ENCODE data around the gene ALDOC. TPM values are rescaled to one million over a fixed set of nuclear protein-coding genes. Genes with fewer than 3 reads are reported as not detected.

The ALDOC gene
- total and polyA plus RNA-seq, 3 experiments from 2014 or later = 12.8 to 58.2 (median 13.6) TPM

DNA sequence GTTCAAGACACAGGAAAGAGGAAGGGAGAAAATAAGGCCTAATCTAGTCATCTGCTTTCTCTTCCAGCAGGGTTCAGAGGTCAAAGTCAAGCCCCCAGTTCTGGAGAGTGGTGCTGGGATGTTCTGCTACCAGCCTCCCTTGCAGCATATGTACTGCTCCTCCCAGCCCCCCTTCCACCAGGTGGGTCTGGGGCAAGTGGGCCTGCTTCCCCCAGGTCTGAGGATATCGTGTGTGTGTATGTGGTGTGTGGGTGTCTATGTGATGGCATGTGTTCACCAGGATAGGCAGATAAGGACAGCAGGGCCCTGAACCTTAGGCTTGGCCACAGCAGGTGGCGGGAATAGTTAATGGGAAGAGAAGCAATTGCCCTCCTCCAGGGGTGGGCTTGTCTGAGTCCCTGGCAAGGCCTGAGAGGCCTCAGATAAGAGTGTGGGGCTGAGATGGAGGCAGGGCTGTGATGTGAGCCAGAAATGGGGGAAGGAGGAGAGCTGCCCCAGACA, 49.5 kb downstream of the ALDOC start:
- no peak overlapping the region for H3K27ac ChIP-seq (ENCODE audit: low read depth, low read length)
- peaks cover 0 to 1% (median 0%) of the 10 kb centered on the region in 3 donors for H3K4me1 Mint-ChIP-seq
- no peaks in the 10 kb centered on the region for H3K27me3 ChIP-seq (ENCODE audit: insufficient read depth, low read length, poor library complexity, severe bottlenecking)
- H3K4me1 ChIP-seq (ENCODE audit: insufficient read depth, low read length) = no peaks in the 10 kb centered on the region
- H3K4me3 ChIP-seq (ENCODE audit: low read length) = no peak overlapping the region
- CTCF ChIA-PET = interaction anchor here (1.6 kb wide), 1 partner anchor 20 kb away, joined by 5 read pairs; no protein-coding TSS in a partner anchor
- no peaks in the 10 kb centered on the region for H3K36me3 ChIP-seq (ENCODE audit: insufficient read depth, low read length)
- no peaks in the 10 kb centered on the region for H3K36me3 Mint-ChIP-seq
- POLR2A ChIA-PET = no interaction called here
- no peak for DNase-seq
- no peaks in the 10 kb centered on the region for H3K9me3 Mint-ChIP-seq
- peaks cover 0 to 6% of the 10 kb centered on the region in 2 donors for H3K27me3 Mint-ChIP-seq
- H3K9me3 ChIP-seq (ENCODE audit: low read length) = no peaks in the 10 kb centered on the region
- peak overlapping the region in 1 of 7 donors; percentile 46 for H3K4me3 Mint-ChIP-seq
- peak overlapping the region in 2 of 8 donors; percentile 37 to 69 for H3K27ac Mint-ChIP-seq

DNA sequence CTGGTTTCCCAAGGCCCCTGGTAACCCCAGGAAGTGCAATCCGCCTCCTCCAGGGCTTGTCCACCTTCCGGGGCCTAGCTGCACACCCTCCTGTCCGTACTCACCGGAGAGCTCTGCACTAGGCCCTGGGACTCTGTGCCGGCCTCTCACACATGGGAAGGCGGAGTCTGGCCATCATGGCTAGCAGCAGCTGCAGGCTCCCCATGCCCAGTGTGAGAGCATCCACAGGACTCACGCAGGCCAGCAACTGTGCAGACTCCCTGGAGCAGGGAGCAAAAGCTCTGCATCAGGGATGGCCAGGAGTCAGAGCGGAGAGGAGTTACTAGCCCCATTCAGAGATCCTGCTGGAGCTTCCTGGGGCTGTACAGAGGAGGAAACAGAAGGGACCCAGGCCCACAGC, 50.3 kb downstream of the ALDOC start:
- POLR2A ChIA-PET = no interaction called here
- Mint-ChIP-seq H3K4me1 (peaks cover 0 to 1% (median 0%) of the 10 kb centered on the region in 3 donors), H3K36me3 (no peaks in the 10 kb centered on the region), H3K27ac (no peak overlapping the region), H3K4me3 (no peak overlapping the region), H3K9me3 (no peaks in the 10 kb centered on the region), H3K27me3 (peaks cover 0 to 3% of the 10 kb centered on the region in 2 donors)
- no peaks in the 10 kb centered on the region for H3K4me1 ChIP-seq (ENCODE audit: insufficient read depth, low read length)
- H3K9me3 ChIP-seq (ENCODE audit: low read length) = no peaks in the 10 kb centered on the region
- CTCF ChIA-PET = interaction anchor here (0.6 kb wide), 1 partner anchor 287 kb away, joined by 3 read pairs; no protein-coding TSS in a partner anchor
- no peak overlapping the region for H3K27ac ChIP-seq (ENCODE audit: low read depth, low read length)
- no peak for DNase-seq
- no peaks in the 10 kb centered on the region for H3K36me3 ChIP-seq (ENCODE audit: insufficient read depth, low read length)
- H3K27me3 ChIP-seq (ENCODE audit: insufficient read depth, low read length, poor library complexity, severe bottlenecking) = no peaks in the 10 kb centered on the region
- H3K4me3 ChIP-seq (ENCODE audit: low read length) = no peak overlapping the region

DNA sequence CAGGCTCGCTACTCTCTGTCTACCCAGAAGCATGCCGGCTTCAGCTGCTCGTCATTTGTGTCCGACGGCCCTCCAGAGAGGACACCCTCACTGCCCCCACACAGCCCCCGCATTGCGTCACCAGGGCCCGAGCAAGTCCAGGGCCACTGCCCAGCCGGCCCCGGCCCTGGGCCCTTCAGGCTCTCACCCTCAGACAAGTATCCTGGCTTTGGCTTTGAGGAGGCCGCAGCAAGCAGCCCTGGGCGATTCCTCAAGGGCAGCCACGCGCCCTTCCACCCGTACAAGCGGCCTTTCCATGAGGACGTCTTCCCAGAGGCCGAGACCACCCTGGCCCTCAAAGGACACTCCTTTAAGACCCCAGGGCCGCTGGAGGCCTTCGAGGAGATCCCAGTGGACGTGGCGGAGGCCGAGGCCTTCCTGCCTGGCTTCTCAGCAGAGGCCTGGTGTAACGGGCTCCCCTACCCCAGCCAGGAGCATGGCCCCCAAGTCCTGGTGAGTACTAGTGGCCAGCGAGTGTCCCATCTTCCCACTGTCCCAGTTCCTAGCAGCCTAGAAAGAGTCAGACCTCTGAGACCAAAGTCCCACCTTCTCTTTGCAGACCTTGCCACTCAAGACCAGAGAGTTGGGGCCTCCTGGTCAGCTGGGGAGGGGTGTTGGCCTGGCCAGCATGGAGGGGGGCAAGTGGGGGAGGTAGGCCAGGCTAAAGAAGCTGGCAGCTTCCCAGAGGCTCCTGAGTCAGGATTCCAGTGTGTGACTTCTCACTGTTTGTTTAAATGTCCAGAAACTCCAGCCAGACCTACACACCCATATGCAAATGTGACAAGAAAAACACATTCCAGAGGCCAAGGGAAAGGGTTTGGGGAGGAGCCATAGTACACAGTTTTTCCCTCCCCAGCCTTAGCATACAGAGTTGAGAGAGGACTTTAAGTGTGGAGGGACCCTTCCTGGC, 51.9 kb downstream of the ALDOC start:
- no peaks in the 10 kb centered on the region for H3K36me3 ChIP-seq (ENCODE audit: insufficient read depth, low read length)
- no peaks in the 10 kb centered on the region for H3K4me1 ChIP-seq (ENCODE audit: insufficient read depth, low read length)
- Mint-ChIP-seq H3K4me3 (no peak overlapping the region), H3K27me3 (no peaks in the 10 kb centered on the region), H3K9me3 (no peaks in the 10 kb centered on the region), H3K36me3 (no peaks in the 10 kb centered on the region), H3K4me1 (peaks cover 0 to 1% (median 0%) of the 10 kb centered on the region in 3 donors), H3K27ac (no peak overlapping the region)
- H3K9me3 ChIP-seq (ENCODE audit: low read length) = no peaks in the 10 kb centered on the region
- CTCF ChIA-PET = no interaction called here
- POLR2A ChIA-PET = no interaction called here
- no peaks in the 10 kb centered on the region for H3K27me3 ChIP-seq (ENCODE audit: insufficient read depth, low read length, poor library complexity, severe bottlenecking)
- DNase-seq = peak in 1 of 5 donors; percentile 39
- H3K4me3 ChIP-seq (ENCODE audit: low read length) = no peak overlapping the region
- H3K27ac ChIP-seq (ENCODE audit: low read depth, low read length) = no peak overlapping the region

DNA sequence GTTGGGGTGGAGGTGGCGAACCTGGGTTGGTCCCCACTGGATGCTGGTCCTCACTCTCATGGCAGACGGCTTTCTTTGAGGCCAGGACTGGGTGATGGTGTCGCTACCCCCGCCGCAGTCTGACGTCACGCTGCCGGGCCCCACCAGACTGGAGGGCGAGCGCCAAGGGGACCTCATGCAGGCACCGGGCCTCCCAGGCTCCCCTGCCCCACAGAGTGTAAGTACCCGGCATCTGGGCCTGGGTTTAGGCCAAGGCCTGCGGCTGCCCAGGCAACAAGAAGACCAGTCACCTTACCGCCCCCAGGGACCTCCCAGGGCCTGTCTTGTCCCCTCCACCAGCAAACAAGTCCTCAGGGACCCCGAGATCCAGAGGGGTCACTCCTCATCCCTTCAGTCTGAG, 52.8 kb downstream of the ALDOC start:
- CTCF ChIA-PET = no interaction called here
- no peak overlapping the region for H3K4me3 Mint-ChIP-seq
- H3K4me1 ChIP-seq (ENCODE audit: insufficient read depth, low read length) = no peaks in the 10 kb centered on the region
- no peaks in the 10 kb centered on the region for H3K27me3 ChIP-seq (ENCODE audit: insufficient read depth, low read length, poor library complexity, severe bottlenecking)
- no peaks in the 10 kb centered on the region for H3K9me3 ChIP-seq (ENCODE audit: low read length)
- POLR2A ChIA-PET = no interaction called here
- H3K4me3 ChIP-seq (ENCODE audit: low read length) = no peak overlapping the region
- H3K36me3 Mint-ChIP-seq = no peaks in the 10 kb centered on the region
- H3K36me3 ChIP-seq (ENCODE audit: insufficient read depth, low read length) = no peaks in the 10 kb centered on the region
- no peaks in the 10 kb centered on the region for H3K9me3 Mint-ChIP-seq
- no peak overlapping the region for H3K27ac ChIP-seq (ENCODE audit: low read depth, low read length)
- no peak for DNase-seq
- H3K4me1 Mint-ChIP-seq = peaks cover 0 to 1% (median 0%) of the 10 kb centered on the region in 3 donors
- H3K27ac Mint-ChIP-seq = peak overlapping the region in 1 of 8 donors; percentile 86
- H3K27me3 Mint-ChIP-seq = peaks cover 0 to 5% of the 10 kb centered on the region in 2 donors

DNA sequence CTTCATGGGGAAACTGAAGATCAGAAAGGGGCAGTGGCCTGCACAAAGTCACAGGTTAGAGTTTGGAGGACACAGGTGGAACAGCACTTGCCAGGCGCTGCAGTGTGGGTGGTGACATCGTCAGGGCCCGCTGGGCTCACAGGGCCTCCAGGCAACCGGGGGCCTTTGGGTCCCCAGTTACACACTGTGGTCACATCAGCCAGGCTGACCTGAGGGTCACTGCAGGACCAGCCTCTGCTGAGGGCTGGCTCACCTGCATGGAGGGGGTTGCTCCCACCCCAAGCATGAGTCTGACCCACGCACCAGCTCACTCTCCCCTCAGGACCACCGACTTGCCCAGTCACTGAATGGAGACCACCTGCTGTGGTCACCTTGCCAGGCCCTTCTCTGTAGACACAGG, 53.5 kb downstream of the ALDOC start:
- no peak overlapping the region for H3K27ac Mint-ChIP-seq
- no peaks in the 10 kb centered on the region for H3K9me3 Mint-ChIP-seq
- no peak for DNase-seq
- no peak overlapping the region for H3K27ac ChIP-seq (ENCODE audit: low read depth, low read length)
- no peaks in the 10 kb centered on the region for H3K9me3 ChIP-seq (ENCODE audit: low read length)
- peaks cover 0 to 9% of the 10 kb centered on the region in 2 donors for H3K27me3 Mint-ChIP-seq
- no peaks in the 10 kb centered on the region for H3K36me3 Mint-ChIP-seq
- no peaks in the 10 kb centered on the region for H3K4me1 ChIP-seq (ENCODE audit: insufficient read depth, low read length)
- H3K27me3 ChIP-seq (ENCODE audit: insufficient read depth, low read length, poor library complexity, severe bottlenecking) = no peaks in the 10 kb centered on the region
- no peak overlapping the region for H3K4me3 ChIP-seq (ENCODE audit: low read length)
- H3K4me1 Mint-ChIP-seq = peaks cover 0 to 1% (median 0%) of the 10 kb centered on the region in 3 donors
- H3K4me3 Mint-ChIP-seq = no peak overlapping the region
- no peaks in the 10 kb centered on the region for H3K36me3 ChIP-seq (ENCODE audit: insufficient read depth, low read length)
- ChIA-PET POLR2A (no interaction called here), CTCF (no interaction called here)

Other genes starting within 250 kb of the ALDOC start
- 10 to 100 TPM; 26.0 to 29.4 TPM for gene IFT20, start 241.4 kb downstream of the ALDOC start, total RNA-seq
- 44.5 TPM for gene IFT20, start 241.4 kb downstream of the ALDOC start, polyA plus RNA-seq
- gene TNFAIP1, start 241.1 kb downstream of the ALDOC start, total RNA-seq = 10 to 100 TPM; 29.0 to 30.6 TPM
- 10.6 TPM for gene TNFAIP1, start 241.1 kb downstream of the ALDOC start, polyA plus RNA-seq
- 100 to 1,000 TPM; 134 to 135 TPM for gene POLDIP2, start 219.4 kb downstream of the ALDOC start, total RNA-seq
- 81.1 TPM for gene POLDIP2, start 219.4 kb downstream of the ALDOC start, polyA plus RNA-seq
- gene SEBOX, start 211.7 kb downstream of the ALDOC start, total RNA-seq = not detected
- gene SEBOX, start 211.7 kb downstream of the ALDOC start, polyA plus RNA-seq = not detected
- under 1 TPM; 0.18 to 0.57 TPM for gene VTN, start 206.6 kb downstream of the ALDOC start, total RNA-seq
- not detected for gene VTN, start 206.6 kb downstream of the ALDOC start, polyA plus RNA-seq
- gene SARM1, start 205.2 kb downstream of the ALDOC start, total RNA-seq = 10 to 100 TPM; 35.3 to 37.0 TPM
- 8.5 TPM for gene SARM1, start 205.2 kb downstream of the ALDOC start, polyA plus RNA-seq
- gene SLC46A1, start 170.7 kb downstream of the ALDOC start, total RNA-seq = 1 to 10 TPM; 5.6 to 6.0 TPM
- gene SLC46A1, start 170.7 kb downstream of the ALDOC start, polyA plus RNA-seq = 6.3 TPM
- not detected for gene SLC13A2, start 103.3 kb downstream of the ALDOC start, total RNA-seq
- not detected for gene SLC13A2, start 103.3 kb downstream of the ALDOC start, polyA plus RNA-seq
- gene FOXN1, start 70.5 kb downstream of the ALDOC start, total RNA-seq = not detected
- gene FOXN1, start 70.5 kb downstream of the ALDOC start, polyA plus RNA-seq = not detected
- gene UNC119, start 24.3 kb downstream of the ALDOC start, total RNA-seq = 10 to 100 TPM; 28.9 to 29.1 TPM
- 21.9 TPM for gene UNC119, start 24.3 kb downstream of the ALDOC start, polyA plus RNA-seq
- gene PIGS, start 5.4 kb downstream of the ALDOC start, total RNA-seq = 10 to 100 TPM; 48.7 to 50.0 TPM
- gene PIGS, start 5.4 kb downstream of the ALDOC start, polyA plus RNA-seq = 61.0 TPM
- 10 to 100 TPM; 77.8 to 79.7 TPM for gene SPAG5, start 22.1 kb upstream of the ALDOC start, total RNA-seq
- 3.5 TPM for gene SPAG5, start 22.1 kb upstream of the ALDOC start, polyA plus RNA-seq
- 10 to 100 TPM; 18.4 to 19.3 TPM for gene RSKR, start 37.3 kb upstream of the ALDOC start, total RNA-seq
- gene RSKR, start 37.3 kb upstream of the ALDOC start, polyA plus RNA-seq = 0.22 TPM
- gene BLTP2, start 68.3 kb upstream of the ALDOC start, total RNA-seq = 100 to 1,000 TPM; 176 to 192 TPM
- gene BLTP2, start 68.3 kb upstream of the ALDOC start, polyA plus RNA-seq = 44.5 TPM
- gene SDF2, start 85.0 kb upstream of the ALDOC start, total RNA-seq = 10 to 100 TPM; 51.4 to 55.1 TPM
- gene SDF2, start 85.0 kb upstream of the ALDOC start, polyA plus RNA-seq = 94.9 TPM
- 10 to 100 TPM; 80.0 to 88.4 TPM for gene SUPT6H, start 85.3 kb upstream of the ALDOC start, total RNA-seq
- 20.1 TPM for gene SUPT6H, start 85.3 kb upstream of the ALDOC start, polyA plus RNA-seq
- 1 to 10 TPM; 4.7 to 4.9 TPM for gene PROCA1, start 135.0 kb upstream of the ALDOC start, total RNA-seq
- 1.2 TPM for gene PROCA1, start 135.0 kb upstream of the ALDOC start, polyA plus RNA-seq
- gene RAB34, start 141.0 kb upstream of the ALDOC start, total RNA-seq = 1 to 10 TPM; 7.9 to 8.3 TPM
- 2.6 TPM for gene RAB34, start 141.0 kb upstream of the ALDOC start, polyA plus RNA-seq
- 1,000 to 10,000 TPM; 2,670 to 2,692 TPM for gene RPL23A, start 143.1 kb upstream of the ALDOC start, total RNA-seq
- 5,358 TPM for gene RPL23A, start 143.1 kb upstream of the ALDOC start, polyA plus RNA-seq
- gene TLCD1, start 149.3 kb upstream of the ALDOC start, total RNA-seq = 10 to 100 TPM; 36.5 to 38.9 TPM
- not detected for gene TLCD1, start 149.3 kb upstream of the ALDOC start, polyA plus RNA-seq
- gene NEK8, start 151.9 kb upstream of the ALDOC start, total RNA-seq = 1 to 10 TPM; 8.0 to 8.8 TPM
- 2.5 TPM for gene NEK8, start 151.9 kb upstream of the ALDOC start, polyA plus RNA-seq
- 100 to 1,000 TPM; 176 to 182 TPM for gene TRAF4, start 167.1 kb upstream of the ALDOC start, total RNA-seq
- gene TRAF4, start 167.1 kb upstream of the ALDOC start, polyA plus RNA-seq = 2.7 TPM

Measured in CD8-positive, alpha-beta memory T cell (primary cell).